ENCODE measurements around the gene TBC1D4. TPM values are rescaled to one million over a fixed set of nuclear protein-coding genes. Genes with fewer than 3 reads are reported as not detected.

TBC1D4 gene
- polyA plus RNA-seq, 1 experiment: 16.4 TPM

DNA sequence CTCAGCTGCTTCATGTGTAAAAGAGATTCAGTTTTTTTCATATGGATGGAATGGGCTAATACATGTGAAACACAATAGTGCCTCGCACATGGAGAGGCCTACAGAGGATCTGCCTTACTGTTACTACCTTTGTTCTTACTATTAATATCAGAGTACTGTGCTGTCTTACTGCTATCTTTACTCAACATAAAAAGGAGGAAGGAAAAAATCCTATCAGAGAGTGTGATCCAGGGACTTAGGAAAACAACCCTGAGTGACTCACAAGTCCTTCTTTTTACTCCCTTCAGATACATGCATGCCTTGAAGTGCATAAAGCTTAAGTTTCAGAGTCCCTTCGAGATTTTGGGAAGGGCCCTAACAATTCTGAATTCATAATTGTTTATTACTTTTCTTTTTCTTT lies 136.8 kb downstream of the TBC1D4 start:
- H3K27me3 ChIP-seq (ENCODE audit: control insufficient read depth, insufficient read depth, low read length): no peaks in the 10 kb centered on the region
- no peak overlapping the region for H3K4me3 ChIP-seq (ENCODE audit: low read depth, low read length)
- TF ChIP-seq, protein P1, sequence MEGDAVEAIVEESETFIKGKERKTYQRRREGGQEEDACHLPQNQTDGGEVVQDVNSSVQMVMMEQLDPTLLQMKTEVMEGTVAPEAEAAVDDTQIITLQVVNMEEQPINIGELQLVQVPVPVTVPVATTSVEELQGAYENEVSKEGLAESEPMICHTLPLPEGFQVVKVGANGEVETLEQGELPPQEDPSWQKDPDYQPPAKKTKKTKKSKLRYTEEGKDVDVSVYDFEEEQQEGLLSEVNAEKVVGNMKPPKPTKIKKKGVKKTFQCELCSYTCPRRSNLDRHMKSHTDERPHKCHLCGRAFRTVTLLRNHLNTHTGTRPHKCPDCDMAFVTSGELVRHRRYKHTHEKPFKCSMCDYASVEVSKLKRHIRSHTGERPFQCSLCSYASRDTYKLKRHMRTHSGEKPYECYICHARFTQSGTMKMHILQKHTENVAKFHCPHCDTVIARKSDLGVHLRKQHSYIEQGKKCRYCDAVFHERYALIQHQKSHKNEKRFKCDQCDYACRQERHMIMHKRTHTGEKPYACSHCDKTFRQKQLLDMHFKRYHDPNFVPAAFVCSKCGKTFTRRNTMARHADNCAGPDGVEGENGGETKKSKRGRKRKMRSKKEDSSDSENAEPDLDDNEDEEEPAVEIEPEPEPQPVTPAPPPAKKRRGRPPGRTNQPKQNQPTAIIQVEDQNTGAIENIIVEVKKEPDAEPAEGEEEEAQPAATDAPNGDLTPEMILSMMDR (IDR thresholded peaks at IDR 0.05; ENCODE audit: insufficient read depth, low read depth, low read length): no peak
- DNase-seq (ENCODE audit: low read depth): no peak
- ChIA-PET CTCF (no interaction called here), POLR2A (no interaction called here)
- no peaks in the 10 kb centered on the region for H3K36me3 ChIP-seq (ENCODE audit: control insufficient read depth, insufficient read depth, low read length)

DNA sequence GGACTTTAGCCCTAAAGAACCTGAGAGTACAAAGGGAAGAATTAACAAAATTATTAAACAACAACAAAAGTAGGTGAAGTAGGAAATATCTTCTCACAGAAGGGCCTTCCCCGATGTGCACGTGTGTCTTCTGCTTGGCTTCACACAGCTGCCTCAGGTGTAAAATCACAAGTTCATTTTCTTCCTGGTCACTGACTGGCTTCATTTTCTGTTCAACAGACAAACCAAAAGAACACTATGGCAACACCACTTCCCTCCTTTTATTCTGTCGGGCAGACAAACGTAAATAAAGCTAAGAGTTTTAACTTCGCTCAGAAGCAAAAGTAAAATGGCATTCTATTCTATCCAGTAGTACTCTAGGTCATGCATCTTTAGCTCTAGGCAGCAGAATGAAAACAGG lies 140.9 kb downstream of the TBC1D4 start:
- CTCF ChIA-PET: no interaction called here
- no peaks in the 10 kb centered on the region for H3K36me3 ChIP-seq (ENCODE audit: control insufficient read depth, insufficient read depth, low read length)
- H3K27me3 ChIP-seq (ENCODE audit: control insufficient read depth, insufficient read depth, low read length): no peaks in the 10 kb centered on the region
- no peak overlapping the region for H3K4me3 ChIP-seq (ENCODE audit: low read depth, low read length)
- no peak for DNase-seq (ENCODE audit: low read depth)
- POLR2A ChIA-PET: no interaction called here
- TF ChIP-seq, protein P1 (IDR thresholded peaks at IDR 0.05; ENCODE audit: insufficient read depth, low read depth, low read length): no peak

DNA sequence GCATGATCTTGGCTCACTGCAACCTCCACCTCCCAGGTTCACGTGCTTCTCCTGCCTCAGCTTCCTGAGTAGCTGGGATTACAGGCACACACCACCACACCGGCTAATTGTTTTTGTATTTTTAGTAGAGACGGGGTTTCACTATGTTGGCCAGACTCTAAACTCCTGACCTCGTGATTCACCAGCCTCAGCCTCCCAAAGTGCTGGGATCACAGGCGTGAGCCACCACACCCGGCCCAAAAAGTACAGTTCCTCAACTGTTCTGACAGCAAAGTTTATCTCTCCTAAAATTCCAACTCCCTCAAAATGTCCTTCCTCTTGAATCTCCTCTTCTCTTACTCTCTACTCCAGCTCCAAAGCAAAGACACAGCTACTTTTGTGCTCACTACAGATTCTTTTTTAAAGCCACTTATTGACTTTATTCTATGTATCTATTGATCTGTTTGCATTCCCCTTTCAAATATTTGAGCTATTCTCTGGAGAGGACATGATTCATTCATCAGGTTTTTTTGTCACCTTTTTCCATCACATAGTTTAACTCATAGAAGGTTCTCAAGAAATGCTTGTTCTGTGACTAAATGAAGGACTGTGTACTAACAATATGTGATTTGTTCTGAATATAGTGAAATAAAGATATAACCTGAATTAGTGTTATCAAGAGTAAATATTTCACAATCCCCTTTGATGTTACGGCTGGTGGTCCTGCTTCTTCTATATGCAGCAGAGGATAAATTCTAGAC lies 142.2 kb downstream of the TBC1D4 start:
- CTCF ChIA-PET: interaction anchor here (0.5 to 1.3 kb wide), 3 partner anchors 9 to 1568 kb away, joined by 3 to 4 read pairs (median 3); no protein-coding TSS in a partner anchor
- POLR2A ChIA-PET: no interaction called here
- TF ChIP-seq, protein P1 (IDR thresholded peaks at IDR 0.05; ENCODE audit: insufficient read depth, low read depth, low read length): no peak

DNA sequence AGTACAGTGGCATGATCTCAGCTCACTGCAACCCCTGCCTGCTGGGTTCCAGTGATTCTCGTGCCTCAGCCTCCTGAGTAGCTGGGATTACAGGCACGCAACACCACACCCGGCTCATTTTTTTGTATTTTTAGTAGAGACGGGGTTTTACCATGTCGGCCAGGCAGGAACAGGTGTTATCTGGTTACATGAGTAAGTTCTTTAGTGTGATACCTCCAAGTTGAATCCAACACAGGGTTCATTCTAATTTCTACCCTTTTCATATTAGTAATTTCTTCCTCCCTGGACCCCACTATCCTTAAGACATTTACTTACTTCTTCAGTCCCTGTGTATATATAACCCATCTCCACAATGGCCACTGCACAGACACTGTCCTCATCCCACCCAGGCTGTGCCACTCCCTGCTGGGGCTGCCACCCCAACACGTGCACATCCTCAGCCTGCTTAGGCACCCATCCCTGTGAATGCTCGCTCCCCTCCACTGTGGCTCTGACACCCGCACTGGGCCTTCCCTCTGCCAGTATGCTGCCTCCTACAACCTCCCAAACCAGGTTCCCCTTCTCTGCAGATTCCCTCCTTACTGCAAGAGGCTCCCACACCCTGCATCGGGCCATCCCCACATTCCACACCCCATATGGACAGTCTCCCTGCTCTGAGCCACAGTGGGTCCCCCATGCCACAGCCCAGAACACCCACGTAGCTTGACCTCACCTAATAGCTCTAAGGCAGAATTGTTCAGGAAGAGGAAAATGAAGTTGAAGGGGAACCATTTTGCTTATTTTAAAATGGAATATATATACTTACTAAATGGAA lies 147.1 kb downstream of the TBC1D4 start:
- ChIA-PET POLR2A (no interaction called here), CTCF (no interaction called here)
- TF ChIP-seq, protein P1 (IDR thresholded peaks at IDR 0.05; ENCODE audit: insufficient read depth, low read depth, low read length): no peak

More for the DNA sequence above, 142.2 kb downstream of the TBC1D4 start:
- Histone ChIP-seq H3K4me3 (ENCODE audit: low read depth, low read length) (no peak overlapping the region), H3K27me3 (ENCODE audit: control insufficient read depth, insufficient read depth, low read length) (no peaks in the 10 kb centered on the region), H3K36me3 (ENCODE audit: control insufficient read depth, insufficient read depth, low read length) (no peaks in the 10 kb centered on the region)
- no peak for DNase-seq (ENCODE audit: low read depth)

DNA sequence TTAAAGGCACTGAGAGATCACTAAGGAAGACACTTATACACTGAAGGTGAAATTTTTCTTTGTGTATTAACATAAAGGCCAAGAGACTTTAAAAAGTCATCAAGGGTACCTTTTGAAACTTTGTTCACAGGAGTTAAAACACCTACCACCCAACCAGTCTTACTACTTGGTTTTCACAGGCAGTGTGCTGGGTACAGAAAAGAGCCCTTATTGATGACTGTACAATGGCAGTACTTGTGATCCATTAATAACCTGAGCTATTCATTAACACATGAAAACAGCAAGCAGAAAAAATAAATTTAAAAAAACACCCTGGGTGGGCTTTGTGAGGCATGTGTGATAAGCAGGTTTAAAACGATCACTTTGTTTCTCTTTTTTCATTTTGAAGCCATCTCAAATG lies 148.9 kb downstream of the TBC1D4 start:
- DNase-seq (ENCODE audit: low read depth): no peak
- POLR2A ChIA-PET: no interaction called here
- Histone ChIP-seq H3K36me3 (ENCODE audit: control insufficient read depth, insufficient read depth, low read length) (no peaks in the 10 kb centered on the region), H3K4me3 (ENCODE audit: low read depth, low read length) (no peak overlapping the region), H3K27me3 (ENCODE audit: control insufficient read depth, insufficient read depth, low read length) (no peaks in the 10 kb centered on the region)
- TF ChIP-seq, protein P1 (IDR thresholded peaks at IDR 0.05; ENCODE audit: insufficient read depth, low read depth, low read length): no peak
- CTCF ChIA-PET: interaction anchor here (0.6 kb wide), 1 partner anchor 967 kb away, joined by 3 read pairs; no protein-coding TSS in a partner anchor

More for the DNA sequence above, 147.1 kb downstream of the TBC1D4 start:
- H3K4me3 ChIP-seq (ENCODE audit: low read depth, low read length): no peak overlapping the region
- no peaks in the 10 kb centered on the region for H3K36me3 ChIP-seq (ENCODE audit: control insufficient read depth, insufficient read depth, low read length)
- H3K27me3 ChIP-seq (ENCODE audit: control insufficient read depth, insufficient read depth, low read length): no peaks in the 10 kb centered on the region
- DNase-seq (ENCODE audit: low read depth): no peak

All from BJ (cell line).